Measurements from ENCODE around the gene UBE3A.

UBE3A gene

DNA sequence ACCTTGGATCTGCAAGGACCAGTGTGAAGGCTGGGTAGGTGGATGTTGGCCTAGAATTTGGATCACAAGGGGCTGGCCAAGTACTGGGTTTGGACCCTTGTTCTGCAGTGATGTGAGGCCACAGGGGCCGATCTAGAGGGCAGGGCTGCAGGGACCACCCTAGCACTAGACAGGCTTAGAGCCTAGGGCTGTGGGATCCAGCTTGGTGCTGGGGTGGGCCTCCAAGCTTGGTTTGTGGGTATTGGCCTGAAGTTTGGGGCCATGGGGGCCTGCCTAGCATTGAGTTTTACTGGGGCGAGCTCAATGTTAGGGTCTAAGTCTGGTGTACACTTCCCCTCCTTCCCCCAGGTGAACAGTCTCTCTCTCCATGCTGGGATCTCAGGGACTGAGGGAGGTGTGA is 36.5 kb downstream of the UBE3A start:
- DNase-seq = no peak

DNA sequence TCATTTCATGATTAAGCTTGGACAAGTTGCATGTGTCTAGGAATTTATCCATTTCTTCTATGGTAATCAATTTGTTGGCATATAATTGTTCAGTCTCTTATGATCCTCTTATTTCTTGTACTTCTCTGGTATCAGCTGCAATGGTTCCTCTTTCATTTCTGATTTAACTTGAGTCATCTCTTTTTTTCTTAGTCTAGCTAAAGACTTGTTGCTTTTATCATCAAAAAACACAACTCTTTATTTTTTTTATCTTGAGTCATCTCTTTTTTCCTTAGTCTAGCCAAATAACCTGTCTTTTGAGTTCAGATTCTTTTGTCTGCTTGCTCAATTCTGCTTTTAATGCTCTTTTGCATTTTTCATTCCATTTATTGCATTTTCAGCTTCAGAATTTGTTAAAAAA is 37.3 kb downstream of the UBE3A start:
- DNase-seq = no peak

DNA sequence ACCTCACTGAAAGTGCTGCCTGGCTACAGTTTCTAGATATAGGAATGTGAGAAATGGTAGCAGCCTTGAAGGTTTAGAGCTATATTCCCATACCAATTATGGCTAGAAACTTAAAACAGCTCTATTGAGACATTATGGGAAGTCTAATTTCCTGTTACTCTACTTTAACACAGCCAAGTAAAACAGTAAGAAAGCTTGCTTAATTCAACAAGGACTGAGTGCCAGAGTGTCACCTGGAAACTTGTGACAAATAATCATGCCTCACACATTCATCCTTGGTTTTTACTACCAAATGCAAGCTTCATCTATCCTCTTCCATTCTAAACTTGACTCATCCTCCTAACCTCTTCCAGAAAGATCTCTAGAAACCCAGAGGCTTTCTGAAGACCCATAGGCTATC is 41.7 kb downstream of the UBE3A start:
- no peak for DNase-seq

DNA sequence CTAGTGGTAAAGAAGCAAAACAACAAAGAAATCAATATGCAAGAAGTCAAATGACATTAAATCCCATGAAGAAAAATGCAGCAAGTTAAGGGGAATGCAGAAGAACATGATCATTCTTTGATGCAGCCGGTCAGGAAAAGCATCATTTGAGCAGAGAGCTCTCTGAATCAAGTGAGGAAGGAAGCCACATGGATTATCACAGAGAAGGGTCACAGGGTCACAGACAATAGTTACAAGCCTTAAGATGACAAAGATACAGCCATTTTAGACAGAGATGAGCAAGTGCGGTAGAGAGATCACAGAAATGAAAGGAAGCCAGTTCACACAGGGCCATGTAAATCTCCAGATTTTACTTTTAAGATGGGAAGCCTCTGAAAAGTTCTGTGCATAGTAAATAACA is 43.9 kb downstream of the UBE3A start:
- DNase-seq = no peak

DNA sequence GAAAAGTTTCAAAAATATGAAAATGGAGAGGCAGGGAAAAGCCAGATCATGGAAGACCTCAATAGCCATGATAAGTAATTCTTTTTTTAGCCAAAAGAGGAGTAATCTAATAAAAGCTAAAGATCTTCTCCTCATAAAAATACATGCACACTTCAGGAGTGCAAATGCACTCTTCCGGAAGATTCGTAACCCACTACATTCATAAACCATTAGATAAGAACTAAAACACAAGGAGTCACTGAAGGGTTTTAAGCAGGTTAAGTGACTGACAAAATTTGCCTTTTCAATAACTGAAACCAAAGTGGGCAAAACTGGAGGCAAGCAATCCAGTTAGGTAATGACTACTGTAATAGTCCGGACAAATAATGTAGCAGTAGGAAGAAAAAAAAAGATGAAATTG is 46.0 kb downstream of the UBE3A start:
- DNase-seq = no peak

DNA sequence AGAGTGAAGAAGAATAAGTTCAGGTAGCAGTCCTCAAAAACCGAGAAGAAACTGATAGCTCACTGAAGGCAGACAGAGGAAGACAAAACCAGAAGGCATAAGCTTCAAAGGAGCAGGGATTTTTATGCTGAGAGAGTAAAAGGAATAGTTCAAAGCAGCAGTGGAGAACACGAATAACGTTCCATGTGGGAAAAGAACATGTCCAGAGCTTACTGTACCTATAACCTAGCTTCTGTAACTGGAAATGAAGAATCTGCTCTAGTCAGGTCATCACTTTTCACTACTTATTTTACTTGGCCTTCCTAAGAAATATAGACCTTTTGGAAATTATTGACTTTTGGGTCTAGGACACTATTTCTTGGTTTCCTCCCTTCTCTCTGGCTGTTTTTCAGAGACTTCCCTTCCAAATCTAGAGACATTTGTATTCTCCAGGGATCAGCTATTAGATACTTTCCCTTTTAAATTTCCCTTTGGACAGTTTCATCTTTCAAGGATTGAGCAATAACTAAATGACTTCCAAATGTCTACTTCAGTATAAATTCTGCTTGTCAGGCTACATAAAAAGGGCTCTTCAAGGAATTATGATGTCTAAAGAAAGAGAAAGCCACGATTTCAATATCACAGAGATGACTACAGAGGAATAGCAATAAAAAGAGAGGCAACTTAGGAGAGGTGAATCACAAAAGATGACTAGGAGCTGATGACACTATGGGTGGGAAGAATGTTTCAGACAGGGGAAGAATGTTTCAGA is 46.7 kb downstream of the UBE3A start:
- DNase-seq = no peak

DNA sequence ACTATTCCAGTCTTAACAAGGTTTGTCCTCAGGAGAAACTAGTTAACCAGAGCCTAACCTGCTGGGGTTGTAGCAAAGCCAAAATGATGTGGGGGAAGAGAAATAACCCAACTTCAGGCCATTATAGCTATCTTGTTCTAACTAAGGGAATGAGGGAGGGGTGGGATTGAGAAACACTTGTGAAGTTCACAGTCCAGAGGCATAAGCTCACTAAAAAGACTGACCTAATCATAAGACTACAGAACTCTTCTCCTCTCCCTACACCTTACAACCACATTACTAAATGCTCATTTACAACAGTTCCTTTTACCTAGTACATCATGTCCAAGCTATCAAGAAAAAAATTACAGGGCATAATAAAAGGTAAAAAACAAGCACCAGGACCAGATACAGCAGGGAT is 52.8 kb downstream of the UBE3A start:
- no peak for DNase-seq

DNA sequence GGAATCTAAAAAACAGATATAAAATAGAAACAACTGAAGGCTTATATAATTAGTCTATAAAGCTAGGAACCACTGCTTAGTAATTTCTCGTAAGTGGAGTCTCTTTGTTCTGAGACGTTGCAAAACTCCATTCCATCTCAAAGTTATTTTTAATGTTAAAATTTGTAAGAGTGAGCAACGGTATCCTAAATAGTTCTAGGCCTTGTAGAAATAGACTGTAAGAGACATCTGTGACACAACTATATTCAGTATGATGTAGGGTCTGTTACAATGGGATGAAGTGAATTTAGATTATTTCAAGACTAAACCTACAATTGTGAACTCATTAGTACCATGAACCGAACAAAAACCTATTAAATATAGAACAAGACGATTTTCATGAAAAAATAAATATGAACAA is 57.2 kb downstream of the UBE3A start:
- DNase-seq = no peak

DNA sequence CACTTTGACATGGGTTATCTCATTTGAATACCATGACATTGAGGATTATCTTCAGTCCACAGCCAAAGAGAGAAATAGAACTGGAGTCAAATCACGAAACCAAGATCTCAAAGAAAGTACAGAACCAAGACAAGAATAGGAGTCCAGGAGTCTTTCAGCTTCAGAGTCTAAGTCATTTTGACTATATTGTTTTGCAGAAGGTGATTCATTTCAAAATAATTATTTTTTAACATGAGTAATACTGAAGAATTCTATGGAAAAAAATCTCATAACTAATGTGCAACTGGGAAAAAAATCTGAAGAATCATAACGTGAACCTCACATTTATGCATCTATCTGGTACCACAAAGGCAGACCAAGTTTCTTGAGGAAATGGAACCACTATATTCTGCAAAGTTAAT is 60.3 kb downstream of the UBE3A start:
- DNase-seq = no peak

DNA sequence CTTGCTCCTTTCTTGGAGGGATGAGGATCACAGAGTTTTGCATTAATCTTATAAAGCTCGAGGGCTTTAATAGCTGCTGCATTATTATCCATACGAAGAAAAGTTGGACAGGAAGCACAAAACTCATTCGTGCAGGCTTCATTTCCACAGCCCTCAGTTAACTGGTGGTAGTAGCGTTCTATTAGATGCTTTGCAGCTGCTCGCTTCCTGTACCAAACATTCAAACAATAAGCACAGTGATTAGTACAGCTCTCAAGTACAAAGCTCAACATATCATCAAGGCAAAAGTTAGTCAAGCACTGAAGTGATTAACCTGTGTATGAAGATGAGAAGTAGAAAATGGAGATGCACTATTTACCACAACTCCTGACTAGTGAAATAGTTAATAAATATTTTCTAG is 63.3 kb downstream of the UBE3A start:
- no peak for DNase-seq

DNA sequence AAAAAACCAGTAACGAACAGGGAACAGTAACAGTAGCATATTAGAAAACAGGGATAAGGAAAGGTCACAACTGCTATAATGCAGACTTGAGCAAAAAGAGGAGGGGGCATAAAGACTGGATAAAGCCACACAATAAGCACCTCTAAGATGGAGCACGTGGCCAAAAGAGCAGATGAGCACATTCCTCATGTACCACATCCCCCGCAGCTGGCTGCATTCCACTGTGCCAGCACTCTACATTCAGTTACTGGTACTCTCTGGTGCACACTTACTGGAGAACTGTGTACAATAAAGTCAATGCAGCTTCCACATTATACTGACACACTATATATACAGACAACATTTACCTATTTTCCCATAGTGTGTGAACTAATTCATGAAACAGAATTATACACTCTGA is 64.7 kb downstream of the UBE3A start:
- no peak for DNase-seq

DNA sequence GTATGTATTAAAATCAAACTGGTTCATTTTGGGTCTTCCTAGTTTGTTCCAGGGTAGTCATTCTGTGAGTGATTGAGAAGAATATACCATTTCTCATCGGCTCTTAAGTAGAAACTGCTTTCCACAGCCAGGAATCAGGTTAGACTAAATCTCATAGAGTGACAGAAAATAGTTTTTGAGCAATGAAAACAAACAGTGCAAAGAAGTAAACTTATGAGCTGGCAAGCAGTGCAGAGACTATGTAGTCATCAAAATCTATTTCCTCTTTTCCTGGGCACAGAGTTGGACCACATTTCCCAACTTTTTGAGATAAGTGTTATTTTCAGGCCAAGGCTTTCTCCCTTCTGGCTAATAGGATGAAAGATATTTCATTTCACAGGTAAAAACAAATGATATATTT is 66.5 kb downstream of the UBE3A start:
- DNase-seq = no peak

DNA sequence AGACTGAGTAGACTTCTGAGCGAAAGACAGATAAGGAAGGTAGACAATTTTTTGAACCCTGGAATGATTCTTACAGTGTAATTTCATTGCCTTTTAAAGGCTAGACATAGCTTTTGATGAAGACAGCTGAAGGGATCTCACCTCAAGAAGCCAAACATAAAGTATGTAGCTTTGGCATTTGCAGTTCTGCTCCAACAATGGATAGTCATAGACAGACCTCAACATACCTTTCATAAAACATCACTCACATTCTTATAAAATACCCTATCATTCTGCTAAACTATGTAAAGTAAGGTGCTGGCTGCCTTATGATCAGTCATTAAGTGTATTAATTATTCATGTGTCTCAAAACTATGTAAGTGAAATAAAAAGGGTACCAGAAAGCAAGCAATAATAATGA is 70.0 kb downstream of the UBE3A start:
- DNase-seq = no peak

DNA sequence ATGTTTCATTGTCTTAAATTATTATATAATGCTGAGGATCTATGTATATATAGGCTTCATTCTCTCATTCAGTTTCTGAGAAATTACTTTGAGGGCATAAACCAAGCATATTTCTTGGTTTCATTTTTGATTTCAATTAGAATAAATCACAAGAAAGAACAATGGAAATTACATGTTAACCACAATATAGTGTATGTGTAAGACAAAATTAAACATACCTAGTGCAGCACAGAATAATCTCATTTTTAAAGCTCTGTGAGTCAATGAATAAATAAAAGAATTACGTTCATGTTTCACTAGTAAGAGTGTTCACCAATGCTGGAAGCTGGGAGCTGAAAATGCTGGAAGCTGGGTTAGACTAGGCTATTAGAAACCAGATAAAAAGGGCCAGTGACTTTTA is 72.8 kb downstream of the UBE3A start:
- DNase-seq = no peak

DNA sequence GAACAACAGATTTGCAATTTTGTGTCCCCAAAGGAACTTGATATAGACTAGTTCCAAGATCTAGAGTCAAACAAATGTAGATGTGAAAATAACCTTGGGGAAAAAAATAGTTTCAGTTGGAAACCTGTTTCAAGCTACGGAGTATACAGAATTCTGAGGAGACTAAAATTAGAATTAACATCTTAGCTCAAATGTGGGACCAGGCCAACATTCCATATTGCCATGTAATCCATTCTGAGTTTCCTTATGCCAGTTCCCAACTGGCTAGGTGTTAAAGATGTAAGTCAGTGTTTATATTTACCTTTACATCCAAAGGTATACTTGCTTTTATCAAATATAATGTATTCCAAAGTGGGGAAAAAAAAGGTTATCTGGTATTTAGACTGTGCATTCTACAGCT is 76.3 kb downstream of the UBE3A start:
- DNase-seq = no peak

DNA sequence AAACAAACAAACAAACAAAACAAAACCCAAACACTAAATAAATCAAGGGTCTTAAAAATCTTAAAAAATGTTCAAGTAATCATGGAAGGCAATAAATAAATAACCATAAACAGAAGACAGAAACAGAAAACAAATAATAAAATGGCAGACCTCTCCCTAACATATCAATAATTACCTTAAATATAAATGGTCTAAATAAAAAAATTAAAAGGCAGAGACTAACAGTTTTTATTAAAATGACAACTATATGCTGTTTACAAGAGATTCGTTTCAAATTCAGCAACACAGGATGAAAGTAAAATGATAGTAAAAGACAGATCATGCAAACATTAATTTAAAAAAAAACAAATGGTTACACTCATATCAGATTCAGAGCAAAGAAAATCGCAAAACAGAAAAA is 91.1 kb downstream of the UBE3A start:
- DNase-seq = no peak

DNA sequence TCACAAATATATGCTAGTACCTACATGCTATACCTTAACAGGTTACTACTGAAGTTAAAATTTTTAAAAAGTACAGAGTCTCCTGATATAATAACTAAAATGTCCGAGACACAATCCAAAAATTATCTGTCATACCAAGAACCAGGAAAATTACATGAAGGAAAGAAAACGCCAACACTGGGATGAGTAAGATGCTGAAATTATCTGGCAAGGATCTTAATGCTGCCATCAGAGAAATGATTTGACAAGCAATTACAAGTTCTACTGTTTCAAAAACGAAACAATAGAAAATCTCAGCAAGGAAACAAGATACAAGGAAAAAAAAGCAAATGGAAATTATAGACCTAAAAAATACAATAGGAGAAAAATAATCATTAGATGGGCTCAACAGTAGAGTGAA is 92.5 kb downstream of the UBE3A start:
- DNase-seq = no peak

DNA sequence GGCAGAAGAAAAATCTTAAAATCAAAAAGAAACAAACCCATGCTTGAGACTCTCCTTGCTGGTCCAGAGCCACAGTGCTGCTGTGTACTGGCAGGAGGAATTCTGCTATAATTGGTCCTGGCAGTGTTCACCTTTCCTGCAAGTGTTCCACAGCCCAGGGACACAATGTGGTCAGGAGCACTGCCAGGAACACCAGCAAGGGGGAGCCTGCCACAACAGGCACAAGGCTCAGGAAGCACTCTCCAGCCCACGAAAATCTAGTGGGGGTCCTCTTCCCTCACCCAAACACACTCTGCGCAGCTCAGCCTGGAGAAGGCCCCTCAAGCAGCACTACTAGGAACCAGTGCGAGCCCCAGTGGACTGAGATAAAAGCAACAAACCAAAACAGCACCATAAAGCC is 92.9 kb downstream of the UBE3A start:
- no peak for DNase-seq

DNA sequence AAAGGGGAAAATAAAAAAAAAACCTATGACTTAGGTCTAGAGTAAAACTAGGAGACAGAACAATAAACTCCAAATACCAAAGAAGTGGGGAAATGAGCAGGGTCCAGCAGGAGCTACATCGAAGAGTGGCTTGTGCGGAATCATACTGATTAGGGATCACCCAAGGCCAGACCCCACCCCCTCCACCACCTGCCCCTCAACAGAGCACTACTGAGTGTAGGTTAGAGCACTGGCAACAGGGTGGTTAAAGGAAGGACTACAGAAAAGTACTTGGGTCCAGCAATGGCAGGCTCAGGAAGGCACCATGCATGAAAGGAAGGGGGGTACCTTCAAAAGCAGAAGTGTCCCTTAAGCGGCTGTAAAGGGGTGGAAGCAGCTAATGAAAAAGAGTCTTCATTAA is 96.2 kb downstream of the UBE3A start:
- DNase-seq = no peak

DNA sequence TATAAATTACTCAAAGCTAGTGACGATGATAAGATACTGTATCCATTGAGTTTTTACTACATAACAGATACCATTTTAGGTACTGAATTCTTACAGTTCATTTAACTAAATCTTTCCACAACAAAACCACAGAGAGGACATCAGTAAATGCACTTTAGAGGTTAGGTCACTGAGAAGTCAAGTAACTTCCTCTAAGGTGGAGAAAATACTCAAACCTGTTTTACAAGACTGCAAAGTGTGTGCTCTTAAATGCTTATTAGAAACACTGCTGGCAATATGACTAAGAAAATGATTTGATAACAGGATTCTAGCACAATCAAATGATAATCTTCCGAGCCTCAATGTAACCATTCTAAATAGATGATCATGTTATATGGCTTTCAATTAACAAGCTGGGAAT is 99.4 kb downstream of the UBE3A start:
- no peak for DNase-seq

DNA sequence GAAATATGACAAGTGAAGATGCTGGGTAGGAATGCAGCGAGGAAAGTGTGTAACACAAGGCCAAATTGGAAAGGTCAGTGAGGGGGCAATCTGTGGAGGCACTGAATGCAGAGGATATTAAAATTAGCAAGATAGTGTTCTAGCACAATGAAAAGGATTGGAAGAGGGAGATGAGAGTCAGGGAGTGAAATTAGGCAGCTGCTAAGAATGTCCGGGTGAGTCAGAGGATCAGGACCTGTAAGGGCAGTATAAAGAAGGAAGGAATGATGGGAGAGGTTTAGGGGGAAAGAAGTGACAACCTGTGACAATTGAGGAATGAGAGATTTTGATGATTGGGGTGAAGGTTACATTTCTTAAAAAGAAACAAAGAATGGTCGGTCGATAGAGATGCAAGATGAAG is 103.5 kb downstream of the UBE3A start:
- no peak for DNase-seq

DNA sequence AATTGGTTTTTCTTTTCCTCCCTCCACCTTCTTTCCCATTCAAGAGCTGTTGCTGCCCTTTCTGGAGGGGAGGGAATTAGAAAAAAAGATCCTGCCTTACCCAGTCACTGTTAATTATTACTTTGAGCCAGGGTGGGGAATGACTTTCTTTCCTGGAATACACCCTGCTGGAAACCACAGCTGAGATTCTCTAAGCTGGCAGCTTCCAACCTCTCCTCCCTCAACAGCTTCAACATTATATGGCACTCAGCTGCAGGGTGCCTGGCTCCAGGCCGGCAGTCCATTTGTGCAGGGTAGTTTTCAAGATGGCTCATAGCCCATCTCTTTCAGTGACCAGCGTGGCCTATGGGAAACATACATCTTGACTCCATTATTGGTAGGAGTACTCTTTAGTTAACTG is 105.8 kb downstream of the UBE3A start:
- DNase-seq = no peak

DNA sequence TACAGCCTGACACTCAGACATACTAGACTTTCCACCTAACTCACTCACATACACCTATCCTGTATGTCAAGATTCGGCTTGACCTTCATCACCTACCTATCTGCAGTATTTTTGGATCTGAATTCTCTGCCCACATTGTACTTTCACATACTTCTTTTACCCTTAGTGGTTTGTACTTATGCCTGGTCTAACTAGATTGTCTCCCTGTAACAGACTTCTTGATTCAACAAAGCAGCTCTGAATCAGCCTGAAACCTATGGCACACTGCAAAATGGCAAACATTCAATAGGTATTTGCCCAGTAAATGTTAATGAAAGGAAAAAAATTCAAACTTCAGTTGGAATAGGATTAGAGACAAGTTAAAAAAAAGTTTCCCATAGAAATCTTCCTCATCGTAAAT is 106.5 kb downstream of the UBE3A start:
- DNase-seq = no peak

DNA sequence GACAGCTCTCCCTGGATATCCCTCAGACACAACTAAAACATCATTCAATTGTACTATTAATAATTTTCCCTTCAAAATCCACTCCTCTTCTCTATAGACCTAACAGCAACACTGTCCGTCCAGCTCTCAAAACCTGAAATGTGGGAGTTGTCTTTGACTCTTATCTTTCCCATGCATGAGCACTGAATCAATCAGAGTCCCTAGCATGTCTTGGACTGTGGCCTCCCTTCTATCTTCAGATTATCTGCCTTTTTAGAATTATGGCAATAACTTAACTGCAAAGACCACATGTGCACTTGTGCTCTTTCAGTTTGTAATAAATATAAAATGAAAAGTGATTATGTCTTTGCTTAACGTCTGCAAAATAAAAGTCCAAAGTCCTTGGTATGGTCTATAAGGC is 107.0 kb downstream of the UBE3A start:
- no peak for DNase-seq

DNA sequence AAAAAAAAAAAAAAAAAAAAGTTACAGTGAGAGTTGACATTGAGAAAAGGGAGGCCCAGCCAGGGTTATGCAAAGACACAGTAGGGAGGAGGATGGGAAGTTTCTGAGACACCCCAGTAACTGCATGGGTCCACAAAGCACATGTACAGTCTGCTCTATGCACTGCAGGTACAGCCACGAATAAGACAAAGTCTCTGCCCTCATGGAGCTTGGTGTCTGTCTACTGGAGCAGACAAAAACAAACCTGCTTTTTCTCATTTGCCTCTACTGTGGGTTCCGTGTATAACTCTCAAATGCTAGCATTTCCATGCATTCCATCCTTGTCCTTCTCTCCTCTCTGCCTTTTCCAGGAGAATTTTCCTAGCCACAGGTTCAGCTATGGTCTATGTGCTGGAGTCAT is 107.4 kb downstream of the UBE3A start:
- no peak for DNase-seq

DNA sequence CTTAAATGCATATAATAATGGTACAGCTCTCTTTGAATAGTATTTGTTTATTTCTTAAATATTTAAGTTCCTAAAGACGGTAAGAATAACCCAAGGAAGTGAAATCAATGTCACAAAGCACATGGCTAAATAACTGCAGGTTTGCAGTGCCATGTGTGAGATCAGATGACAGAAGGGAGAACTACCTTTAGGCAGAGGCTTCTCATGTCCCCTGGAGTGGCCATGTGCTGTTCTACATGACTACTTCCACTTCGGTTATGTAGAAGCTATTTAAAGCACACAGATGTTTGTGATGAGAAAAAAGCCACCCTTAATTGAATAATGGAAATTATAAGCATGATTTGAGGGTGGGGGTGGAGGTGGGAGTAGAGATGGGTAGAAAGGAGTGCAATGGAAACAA is 109.1 kb downstream of the UBE3A start:
- DNase-seq = no peak

Measured in NCI-H510A treated with DMSO at 0.1 percent for 48 hours (cell line).